HepG2 (cell line): ENCODE results near the gene CLIC1. TPM values are rescaled to one million over a fixed set of nuclear protein-coding genes. Genes with fewer than 3 reads are reported as not detected.

Experiments
- ELF1 ChIP-seq: sonication (generic); formaldehyde crosslinking; IDR thresholded peaks from 2 replicates; pipeline ENCODE4 v1.4.0; 2020; ENCODE audit warnings: missing genetic modification reagents
- GZF1 ChIP-seq: sonication (generic); formaldehyde crosslinking; IDR thresholded peaks from 2 replicates; pipeline ENCODE4 v1.5.1; 2020; ENCODE audit warnings: mild to moderate bottlenecking, missing genetic modification reagents
- KLF13 ChIP-seq: sonication (generic); formaldehyde crosslinking; IDR thresholded peaks from 2 replicates; pipeline ENCODE4 v1.4.0; 2020; ENCODE audit warnings: mild to moderate bottlenecking, missing genetic modification reagents
- NR0B2 ChIP-seq: sonication (generic); formaldehyde crosslinking; IDR thresholded peaks from 2 replicates; pipeline ENCODE4 v1.4.0; 2020; ENCODE audit warnings: mild to moderate bottlenecking, missing genetic modification reagents
- PATZ1 ChIP-seq: sonication (generic); formaldehyde crosslinking; IDR thresholded peaks from 2 replicates; pipeline ENCODE4 v1.4.0; 2020; ENCODE audit warnings: missing genetic modification reagents
- PRDM15 ChIP-seq: sonication (generic); formaldehyde crosslinking; IDR thresholded peaks from 2 replicates; pipeline ENCODE4 v1.4.0; 2020; ENCODE audit warnings: missing genetic modification reagents
- RCOR2 ChIP-seq: IDR thresholded peaks from 2 replicates; pipeline ENCODE4 v1.6.1; 2016; ENCODE audit warnings: missing biosample characterization, missing genetic modification reagents
- SAP130 ChIP-seq: IDR thresholded peaks from 2 replicates; pipeline ENCODE4 v1.6.1; 2016; ENCODE audit warnings: low read depth
- TCF7 ChIP-seq: sonication (generic); IDR thresholded peaks from 2 replicates; pipeline ENCODE4 v1.6.1; 2016; ENCODE audit warnings: antibody characterized with exemption, low read depth
- YEATS2 ChIP-seq: sonication (generic); formaldehyde crosslinking; IDR thresholded peaks from 2 replicates; pipeline ENCODE4 v1.4.0; 2020; ENCODE audit warnings: missing genetic modification reagents, borderline replicate concordance
- ZFX ChIP-seq: sonication (generic); formaldehyde crosslinking; IDR thresholded peaks from 2 replicates; pipeline ENCODE4 v1.4.0; 2020; ENCODE audit warnings: mild to moderate bottlenecking, low read depth, missing genetic modification reagents, moderate library complexity
- ZNF101 ChIP-seq: sonication (generic); formaldehyde crosslinking; IDR thresholded peaks from 2 replicates; pipeline ENCODE4 v1.4.0; 2020; ENCODE audit warnings: mild to moderate bottlenecking, low read depth, missing genetic modification reagents, borderline replicate concordance
- ZNF343 ChIP-seq: sonication (generic); formaldehyde crosslinking; IDR thresholded peaks from 2 replicates; pipeline ENCODE4 v1.4.0; 2020; ENCODE audit warnings: mild to moderate bottlenecking, missing genetic modification reagents
- ZNF605 ChIP-seq: sonication (generic); formaldehyde crosslinking; IDR thresholded peaks from 2 replicates; pipeline ENCODE4 v1.8.0; 2022; ENCODE audit warnings: mild to moderate bottlenecking, missing genetic modification reagents
- ZSCAN30 ChIP-seq: sonication (generic); formaldehyde crosslinking; IDR thresholded peaks from 2 replicates; pipeline ENCODE4 v1.5.0; 2020; ENCODE audit warnings: mild to moderate bottlenecking, missing genetic modification reagents
- polyA plus RNA-seq, 8 experiments: library from polyadenylated mRNA; depleted of rRNA in 3 of 8; stranded (reverse) in 7 of 8; unstranded in 1 of 8; fragments of >200 nt; fragmentation: Illumina TruSeq in 4 of 8; extraction: Trizol in 4 of 8; gene quantifications; 2 replicates each; pipeline versions ENCODE4 v1.2.1 to v1.2.3, GENCODE V29; 2011 to 2016; ENCODE audit warnings: low read depth in 4 of 8, missing spikeins in 1 of 8, mixed read lengths in 1 of 8; ENCODE audit not compliant: insufficient read depth in 1 of 8
- total RNA-seq, 5 experiments: library from RNA; depleted of rRNA; stranded (reverse); fragments of >200 nt; fragmentation: Illumina TruSeq; extraction: Trizol; gene quantifications; 2 replicates each; pipeline ENCODE4 v1.2.3, GENCODE V29; 2016; ENCODE audit warnings: low read depth in 1 of 5
- TF ChIP-seq, protein P1 (sequence below): sonication (generic); formaldehyde crosslinking; IDR thresholded peaks from 2 replicates; pipeline ENCODE4 v1.4.0; 2020; ENCODE audit warnings: missing genetic modification reagents
- TF ChIP-seq, protein P2 (sequence below): sonication (generic); formaldehyde crosslinking; IDR thresholded peaks from 2 replicates; pipeline ENCODE4 v1.4.0; 2020; ENCODE audit warnings: missing genetic modification reagents, borderline replicate concordance
- TF ChIP-seq, protein P3 (sequence below): fragments of 450-650 bp; IDR thresholded peaks from 2 replicates; pipeline ENCODE4 v1.6.1; 2017

Gene CLIC1
- total and polyA plus RNA-seq, 2 of the 13 experiments (the other 11 are each of a cell fraction or from before 2014, with no cell fraction given): 602 to 891 TPM

- TF ChIP-seq PRDM15 (peak; percentile 62; the same call in 1 of the 2 replicates), KLF13 (CRISPR knock-in tag) (no peak), YEATS2 (peak; percentile 83; the same call in 1 of the 2 replicates), ZNF605 (CRISPR knock-in tag) (peak; percentile 88), GZF1 (CRISPR knock-in tag) (peak; percentile 36; the same call in 1 of the 2 replicates), ZNF101 (CRISPR knock-in tag) (no peak), SAP130 (CRISPR knock-in tag) (peak; percentile 98), PATZ1 (CRISPR knock-in tag) (peak; percentile 98), ZSCAN30 (no peak), ZFX (peak; percentile 83), NR0B2 (CRISPR knock-in tag) (peak; percentile 25; the same call in 1 of the 2 replicates), TCF7 (0 out of 2 replicates have a peak, but pooled peaks have one; percentile 34), RCOR2 (peak; percentile 85; the same call in 1 of the 2 replicates), ZNF343 (CRISPR knock-in tag) (peak; percentile 45; the same call in 1 of the 2 replicates), ELF1 (CRISPR knock-in tag) (peak; percentile 90)
- TF ChIP-seq, protein P1, sequence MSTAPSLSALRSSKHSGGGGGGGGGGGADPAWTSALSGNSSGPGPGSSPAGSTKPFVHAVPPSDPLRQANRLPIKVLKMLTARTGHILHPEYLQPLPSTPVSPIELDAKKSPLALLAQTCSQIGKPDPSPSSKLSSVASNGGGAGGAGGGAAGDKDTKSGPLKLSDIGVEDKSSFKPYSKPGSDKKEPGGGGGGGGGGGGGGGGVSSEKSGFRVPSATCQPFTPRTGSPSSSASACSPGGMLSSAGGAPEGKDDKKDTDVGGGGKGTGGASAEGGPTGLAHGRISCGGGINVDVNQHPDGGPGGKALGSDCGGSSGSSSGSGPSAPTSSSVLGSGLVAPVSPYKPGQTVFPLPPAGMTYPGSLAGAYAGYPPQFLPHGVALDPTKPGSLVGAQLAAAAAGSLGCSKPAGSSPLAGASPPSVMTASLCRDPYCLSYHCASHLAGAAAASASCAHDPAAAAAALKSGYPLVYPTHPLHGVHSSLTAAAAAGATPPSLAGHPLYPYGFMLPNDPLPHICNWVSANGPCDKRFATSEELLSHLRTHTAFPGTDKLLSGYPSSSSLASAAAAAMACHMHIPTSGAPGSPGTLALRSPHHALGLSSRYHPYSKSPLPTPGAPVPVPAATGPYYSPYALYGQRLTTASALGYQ (CRISPR knock-in tag): peak; percentile 59; the same call in 1 of the 2 replicates
- TF ChIP-seq, protein P2, sequence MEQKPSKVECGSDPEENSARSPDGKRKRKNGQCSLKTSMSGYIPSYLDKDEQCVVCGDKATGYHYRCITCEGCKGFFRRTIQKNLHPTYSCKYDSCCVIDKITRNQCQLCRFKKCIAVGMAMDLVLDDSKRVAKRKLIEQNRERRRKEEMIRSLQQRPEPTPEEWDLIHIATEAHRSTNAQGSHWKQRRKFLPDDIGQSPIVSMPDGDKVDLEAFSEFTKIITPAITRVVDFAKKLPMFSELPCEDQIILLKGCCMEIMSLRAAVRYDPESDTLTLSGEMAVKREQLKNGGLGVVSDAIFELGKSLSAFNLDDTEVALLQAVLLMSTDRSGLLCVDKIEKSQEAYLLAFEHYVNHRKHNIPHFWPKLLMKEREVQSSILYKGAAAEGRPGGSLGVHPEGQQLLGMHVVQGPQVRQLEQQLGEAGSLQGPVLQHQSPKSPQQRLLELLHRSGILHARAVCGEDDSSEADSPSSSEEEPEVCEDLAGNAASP (CRISPR knock-in tag): peak; percentile 45; the same call in 1 of the 2 replicates
- TF ChIP-seq, protein P3, sequence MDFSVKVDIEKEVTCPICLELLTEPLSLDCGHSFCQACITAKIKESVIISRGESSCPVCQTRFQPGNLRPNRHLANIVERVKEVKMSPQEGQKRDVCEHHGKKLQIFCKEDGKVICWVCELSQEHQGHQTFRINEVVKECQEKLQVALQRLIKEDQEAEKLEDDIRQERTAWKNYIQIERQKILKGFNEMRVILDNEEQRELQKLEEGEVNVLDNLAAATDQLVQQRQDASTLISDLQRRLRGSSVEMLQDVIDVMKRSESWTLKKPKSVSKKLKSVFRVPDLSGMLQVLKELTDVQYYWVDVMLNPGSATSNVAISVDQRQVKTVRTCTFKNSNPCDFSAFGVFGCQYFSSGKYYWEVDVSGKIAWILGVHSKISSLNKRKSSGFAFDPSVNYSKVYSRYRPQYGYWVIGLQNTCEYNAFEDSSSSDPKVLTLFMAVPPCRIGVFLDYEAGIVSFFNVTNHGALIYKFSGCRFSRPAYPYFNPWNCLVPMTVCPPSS: no peak
These were observed at the start of gene CLIC1 (continued) for GRCh38 chr6:31736021-31736767.
